T-helper 22 cell (primary cell): ENCODE data around the gene IL21.
"Not testable (repeated sequence)": the region's sequence is repeated elsewhere in the genome, so short reads cannot be mapped to it uniquely, and the experiment has no call there.

Source experiments
- DNase-seq: peaks from one replicate; pipeline ENCODE4 v3.0.0-alpha.2; 2020; ENCODE audit warnings: low read depth

IL21 gene

GRCh38 chr4:122621016-122621507, at the start of gene IL21:
IL21 (minus strand) TSS chr4:122621066; CDS start chr4:122621011, 55 bp downstream.
- no peak for DNase-seq

- DNase-seq = peak; percentile 1
Observed at GRCh38 chr4:122669911-122670738, 49.3 kb upstream of the IL21 start.

- DNase-seq = no peak
Observed at GRCh38 chr4:122668241-122668640, 47.4 kb upstream of the IL21 start.

- DNase-seq = no peak
Observed at GRCh38 chr4:122666527-122667245, 45.8 kb upstream of the IL21 start.

DNA sequence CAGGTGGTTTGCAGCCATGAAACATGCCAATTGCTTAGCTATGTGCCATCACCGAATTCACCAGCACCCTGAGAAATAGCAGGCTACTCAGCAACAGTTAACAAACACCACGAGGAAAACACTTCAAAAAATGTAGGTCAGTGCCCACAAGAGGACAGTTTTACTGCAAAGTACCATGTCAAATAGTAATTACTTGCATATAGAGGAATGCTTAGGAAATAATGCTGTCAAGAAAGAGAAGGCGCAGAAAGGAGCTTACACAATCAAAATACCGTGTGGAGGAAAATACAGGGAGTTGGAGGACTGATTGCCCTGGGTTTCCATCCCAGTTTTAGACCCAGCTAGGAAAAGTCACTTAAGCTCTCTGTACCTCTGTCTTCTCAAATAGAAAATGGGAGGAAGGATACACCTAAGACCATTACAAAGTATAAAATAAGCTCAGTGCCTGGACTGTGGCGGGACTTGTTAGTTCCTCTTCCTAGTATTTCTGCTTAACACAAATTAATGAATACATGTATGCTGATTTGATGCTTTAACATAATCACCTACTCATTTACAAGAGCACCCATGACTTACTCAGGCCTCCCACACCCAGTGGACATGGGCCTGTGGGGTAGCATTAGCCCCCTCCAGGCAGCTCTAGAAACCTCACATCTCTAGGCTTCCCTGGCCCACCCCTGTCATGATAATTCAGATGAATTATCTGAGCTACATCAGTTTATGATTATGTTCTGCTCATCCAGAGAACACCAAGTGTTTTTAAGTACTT, 44.5 kb upstream of the IL21 start:
- no peak for DNase-seq

- no peak for DNase-seq
Observed at GRCh38 chr4:122663814-122664610, 43.1 kb upstream of the IL21 start.

GRCh38 chr4:122663291-122663690, 42.4 kb upstream of the IL21 start:
- DNase-seq = no peak

GRCh38 chr4:122662701-122663100, 41.8 kb upstream of the IL21 start:
- DNase-seq = no peak

DNA sequence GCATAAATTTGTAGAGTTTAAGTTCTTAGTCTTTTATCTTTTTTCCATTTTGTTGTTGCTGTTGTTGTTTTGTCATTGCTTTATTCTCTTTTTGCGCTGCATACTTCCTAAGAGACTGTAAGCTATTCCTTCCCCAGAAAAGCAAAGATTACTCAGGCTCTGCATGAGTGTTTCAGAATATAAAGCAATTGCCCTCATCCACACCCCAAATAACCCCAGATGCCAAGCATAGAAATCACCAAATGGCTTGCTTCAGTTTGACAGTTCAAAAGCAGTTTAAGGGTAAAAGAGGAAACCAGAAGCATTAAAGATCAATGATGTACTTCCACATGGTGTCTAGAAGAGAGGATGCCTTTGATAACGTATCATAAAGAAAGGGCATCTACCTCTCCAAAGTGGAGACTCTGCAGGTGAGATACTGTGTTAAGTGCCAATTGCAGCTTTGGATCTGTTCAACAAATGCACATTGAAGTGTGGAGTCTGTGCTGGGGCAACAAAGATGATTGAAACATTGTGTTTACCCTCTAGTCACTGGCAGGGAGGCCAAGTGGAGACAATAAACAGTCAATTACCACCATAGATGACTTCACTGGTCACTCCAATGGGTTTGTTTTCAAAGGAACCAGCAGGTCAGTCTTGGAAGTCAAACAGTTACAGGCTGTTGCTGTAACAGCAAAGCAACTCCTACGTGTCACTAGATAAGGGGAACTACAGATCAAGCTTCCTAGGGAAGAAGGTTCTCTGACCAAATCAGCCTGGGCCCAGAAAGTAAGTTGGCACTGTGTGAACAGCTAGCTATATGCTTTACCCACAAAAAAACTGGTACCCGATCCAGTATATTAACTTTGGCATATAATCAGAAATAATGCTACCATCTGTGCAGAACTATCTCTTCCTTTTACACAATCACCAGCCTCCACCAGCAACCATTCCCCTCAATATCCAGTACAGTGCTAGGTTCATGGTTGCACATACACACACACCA, 40.6 kb upstream of the IL21 start:
- DNase-seq = no peak

GRCh38 chr4:122658818-122659295, 38.0 kb upstream of the IL21 start:
- DNase-seq = no peak

DNA sequence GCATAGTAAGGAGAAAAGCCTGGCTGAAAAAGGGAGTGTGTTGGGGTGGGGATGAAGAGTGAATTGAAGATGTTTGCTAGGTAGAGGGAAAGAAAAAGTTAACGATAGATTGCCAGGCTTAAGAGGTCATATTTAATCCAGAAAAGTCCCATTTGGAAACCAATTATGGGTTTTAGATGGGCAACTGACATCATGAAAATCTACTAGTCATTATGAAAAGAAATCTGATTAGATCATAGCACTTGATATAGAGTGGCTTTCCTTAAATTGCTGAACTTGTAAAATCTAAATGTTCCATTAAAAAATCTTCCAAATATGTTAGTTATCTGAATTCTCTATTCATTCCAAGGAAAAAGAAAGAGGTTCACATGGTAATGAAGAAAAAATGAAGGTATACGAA, 37.5 kb upstream of the IL21 start:
- no peak for DNase-seq

DNA sequence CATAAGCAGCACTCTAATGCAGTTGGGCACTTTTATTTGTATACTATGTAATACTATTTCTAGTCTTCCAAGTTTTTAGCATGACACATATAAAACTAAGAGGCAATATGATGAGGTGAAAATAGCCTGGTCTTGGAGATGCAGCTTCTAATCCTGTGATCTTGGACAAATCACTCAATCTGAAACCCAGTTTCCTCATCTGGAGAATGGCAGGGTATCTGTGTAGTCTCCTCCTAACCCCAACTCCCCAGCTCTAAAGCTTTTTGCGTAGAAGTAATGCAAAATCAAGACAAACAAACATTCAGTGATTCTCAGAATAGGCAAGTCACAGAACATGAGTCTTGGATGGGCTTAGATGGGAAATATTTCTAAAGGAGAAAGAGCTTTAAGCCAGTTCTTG, 36.7 kb upstream of the IL21 start:
- DNase-seq = no peak

DNA sequence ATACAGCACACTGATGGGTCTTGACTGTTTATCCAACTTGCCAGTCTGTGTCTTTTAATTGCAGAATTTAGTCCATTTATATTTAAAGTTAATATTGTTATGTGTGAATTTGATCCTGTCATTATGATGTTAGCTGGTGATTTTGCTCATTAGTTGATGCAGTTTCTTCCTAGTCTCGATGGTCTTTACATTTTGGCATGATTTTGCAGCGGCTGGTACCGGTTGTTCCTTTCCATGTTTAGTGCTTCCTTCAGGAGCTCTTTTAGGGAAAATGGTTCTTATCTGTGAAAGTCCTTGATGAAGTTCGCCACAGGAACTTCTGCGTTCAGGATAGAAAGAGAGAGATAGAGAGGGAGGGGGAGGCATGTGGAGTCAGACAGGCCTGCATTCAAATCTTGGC, 35.7 kb upstream of the IL21 start:
- not testable (repeated sequence) for DNase-seq

GRCh38 chr4:122652379-122652778, 31.5 kb upstream of the IL21 start:
- DNase-seq = no peak

- DNase-seq = no peak
Observed at GRCh38 chr4:122650148-122650547, 29.3 kb upstream of the IL21 start.

- DNase-seq = no peak
Observed at GRCh38 chr4:122647656-122648055, 26.8 kb upstream of the IL21 start.

- no peak for DNase-seq
Observed at GRCh38 chr4:122643257-122643656, 22.4 kb upstream of the IL21 start.

- DNase-seq = no peak
Observed at GRCh38 chr4:122639181-122639580, 18.3 kb upstream of the IL21 start.

- DNase-seq = no peak
Observed at GRCh38 chr4:122636697-122637096, 15.8 kb upstream of the IL21 start.

DNA sequence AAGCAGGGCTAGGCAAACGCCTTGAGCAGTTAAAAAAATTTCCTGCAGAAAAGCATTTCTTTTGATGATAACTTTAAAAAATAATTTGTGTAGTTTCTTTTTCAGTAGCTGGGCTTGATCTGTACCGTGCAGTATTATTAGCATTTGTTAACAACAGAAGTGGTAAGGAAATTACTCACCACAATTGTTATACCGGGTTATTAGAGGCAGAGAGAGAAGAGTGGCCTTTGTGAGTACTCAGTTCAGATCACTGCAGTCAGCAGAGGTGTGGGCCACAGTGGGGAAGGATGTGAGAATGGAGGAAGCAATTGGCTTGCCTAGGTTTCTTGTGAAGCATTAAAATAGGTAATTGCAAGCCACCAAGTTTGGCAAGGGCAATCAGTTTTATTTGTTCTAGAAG, 14.3 kb upstream of the IL21 start:
- DNase-seq = no peak
